HepG2 (cell line): Measurements from ENCODE around the gene CASP5. TPM values are rescaled to one million over a fixed set of nuclear protein-coding genes. Genes with fewer than 3 reads are reported as not detected.

Source experiments
- ATAC-seq: fragments of 200-7000 bp; cut with Tn5 transposase; 3 replicates; pipeline ENCODE4 v1.9.1; 2020; ENCODE audit warnings: mild to moderate bottlenecking, moderate library complexity
- BruUV-seq: library from RNA; stranded (reverse); fragments of 400-500 nt; replicated peaks from 2 replicates; lab custom pipeline; 2021; lab: Mats Ljungman, UMichigan
- CTCF ChIA-PET: fragments of 300-600 bp; formaldehyde crosslinking; extraction: SDS; loops from one replicate; lab custom pipeline; 2021; ENCODE audit warnings: low total read pairs, inconsistent platforms, low intra/inter-chr PET ratio; lab: Yijun Ruan, JAX
- POLR2A ChIA-PET: fragments of 350-600 bp; sonication (Branson Sonifier 250); formaldehyde crosslinking; loops from one replicate; lab custom pipeline; 2020; ENCODE audit warnings: antibody characterized with exemption, inconsistent platforms; lab: Yijun Ruan, JAX
- DNase-seq: peaks from one replicate; pipeline ENCODE4 v3.0.0-alpha.2; 2015; ENCODE audit warnings: low spot score
- FAIRE-seq: peaks from 3 replicates; lab custom pipeline; 2011; peaks lifted over from hg19 to GRCh38; lab: Jason Lieb, UNC
- H2AFZ ChIP-seq: one replicate; pipeline ENCODE4 v1.6.1; 2011; ENCODE audit warnings: low read length, inconsistent platforms
- H3K27ac ChIP-seq: fragments of 300-600 bp; 3 replicates; pipeline ENCODE4 v1.8.0; 2011; ENCODE audit warnings: mixed run types, mild to moderate bottlenecking, mixed read lengths, low read length, inconsistent platforms; ENCODE audit not compliant: insufficient read depth; ENCODE audit errors: extremely low read length
- H3K27me3 ChIP-seq, 2 experiments: fragments of 200-600 bp in 1 of 2; 2 replicates in 1 of 2; 3 replicates in 1 of 2; pipeline versions ENCODE4 v1.6.0 to v1.8.0; 2011; ENCODE audit warnings: low read length in 2 of 2, mild to moderate bottlenecking in 2 of 2, moderate library complexity in 2 of 2, inconsistent platforms in 1 of 2; ENCODE audit not compliant: insufficient read depth in 2 of 2, control insufficient read depth in 1 of 2
- H3K36me3 ChIP-seq, 2 experiments: fragments of 200-600 bp in 1 of 2; replicated peaks in 1 of 2; 2 replicates in 1 of 2; 3 replicates in 1 of 2; pipeline versions ENCODE4 v1.5.1 to v1.8.0; 2011; ENCODE audit warnings: low read length in 2 of 2, inconsistent platforms in 1 of 2; ENCODE audit not compliant: insufficient read depth in 2 of 2, control insufficient read depth in 1 of 2
- H3K4me1 ChIP-seq: 2 replicates; pipeline ENCODE4 v1.5.1; 2012; ENCODE audit warnings: low read length, inconsistent platforms; ENCODE audit not compliant: insufficient read depth
- H3K4me2 ChIP-seq: 2 replicates; pipeline ENCODE4 v1.6.0; 2011; ENCODE audit warnings: low read depth, low read length, inconsistent platforms
- H3K4me3 ChIP-seq, 3 experiments: fragments of 200-600 bp in 1 of 3; sonication (generic), shearing (Covaris generic) in 1 of 3; replicated peaks in 1 of 3; 2 replicates each; pipeline ENCODE4 v1.5.1; 2011 to 2016; ENCODE audit warnings: low read length in 3 of 3, inconsistent platforms in 2 of 3, low read depth in 2 of 3, mild to moderate bottlenecking in 2 of 3, control low read depth in 1 of 3, mixed read lengths in 1 of 3; ENCODE audit not compliant: insufficient read depth in 1 of 3
- H3K79me2 ChIP-seq: one replicate; pipeline ENCODE4 v1.6.1; 2011; ENCODE audit warnings: low read length, inconsistent platforms; ENCODE audit not compliant: insufficient read depth
- H3K9ac ChIP-seq: 2 replicates; pipeline ENCODE4 v1.6.0; 2011; ENCODE audit warnings: mild to moderate bottlenecking, low read depth, low read length, inconsistent platforms; ENCODE audit not compliant: insufficient read depth
- H3K9me3 ChIP-seq: 2 replicates; pipeline ENCODE4 v1.5.1; 2012; ENCODE audit warnings: mild to moderate bottlenecking, low read length
- H4K20me1 ChIP-seq: 2 replicates; pipeline ENCODE4 v1.6.0; 2011; ENCODE audit warnings: inconsistent platforms, mild to moderate bottlenecking, low read length, moderate library complexity; ENCODE audit not compliant: insufficient read depth
- EZH2 ChIP-seq: conservative IDR thresholded peaks from 2 replicates; pipeline ENCODE4 v1.6.1; 2012; ENCODE audit warnings: mild to moderate bottlenecking, low read depth, low read length, moderate library complexity
- FOXA1 ChIP-seq, 2 experiments: fragments of 450-650 bp in 1 of 2; sonication (generic) in 1 of 2; formaldehyde crosslinking in 1 of 2; IDR thresholded peaks; 2 replicates each; pipeline versions ENCODE4 v1.4.0 to v1.6.1; 2016 to 2020; ENCODE audit warnings: missing genetic modification reagents in 1 of 2
- HNF4A ChIP-seq: sonication (generic); formaldehyde crosslinking; IDR thresholded peaks from 2 replicates; pipeline ENCODE4 v1.4.0; 2020; ENCODE audit warnings: missing genetic modification reagents
- MEF2D ChIP-seq: sonication (generic); formaldehyde crosslinking; IDR thresholded peaks from 2 replicates; pipeline ENCODE4 v1.5.1; 2020; ENCODE audit warnings: mild to moderate bottlenecking, missing genetic modification reagents
- MIER3 ChIP-seq: IDR thresholded peaks from 2 replicates; pipeline ENCODE4 v1.6.1; 2016; ENCODE audit warnings: missing compliant biosample characterization, borderline replicate concordance
- NRL ChIP-seq: sonication (generic); formaldehyde crosslinking; IDR thresholded peaks from 2 replicates; pipeline ENCODE4 v1.5.0; 2020; ENCODE audit warnings: missing genetic modification reagents, mild to moderate bottlenecking, moderate library complexity, borderline replicate concordance
- SIN3B ChIP-seq: fragments of 150-350 bp; IDR thresholded peaks from 2 replicates; pipeline ENCODE4 v1.6.1; 2014; ENCODE audit warnings: low read length
- SP140L ChIP-seq: sonication (generic); formaldehyde crosslinking; IDR thresholded peaks from 2 replicates; pipeline ENCODE4 v1.4.0; 2020; ENCODE audit warnings: missing genetic modification reagents, borderline replicate concordance
- TFAP4 ChIP-seq: sonication (generic); IDR thresholded peaks from 2 replicates; pipeline ENCODE4 v1.6.1; 2016; ENCODE audit warnings: low read depth, borderline replicate concordance
- YY1 ChIP-seq: IDR thresholded peaks from 2 replicates; pipeline ENCODE4 v1.6.1; 2011; ENCODE audit warnings: low read length, low read depth, moderate library complexity, mild to moderate bottlenecking; ENCODE audit not compliant: insufficient read depth, insufficient replicate concordance
- ZFY ChIP-seq: sonication (generic); formaldehyde crosslinking; IDR thresholded peaks from 2 replicates; pipeline ENCODE4 v1.4.0; 2020; ENCODE audit warnings: missing genetic modification reagents
- ZNF225 ChIP-seq: sonication (generic); formaldehyde crosslinking; IDR thresholded peaks from 2 replicates; pipeline ENCODE4 v1.4.0; 2020; ENCODE audit warnings: mild to moderate bottlenecking, missing genetic modification reagents
- ZNF629 ChIP-seq: sonication (generic); formaldehyde crosslinking; conservative IDR thresholded peaks from 2 replicates; pipeline ENCODE4 v1.5.0; 2020; ENCODE audit warnings: missing genetic modification reagents
- ZNF652 ChIP-seq: IDR thresholded peaks from 2 replicates; pipeline ENCODE4 v1.6.1; 2016; ENCODE audit warnings: low read depth, borderline replicate concordance
- ZNF660 ChIP-seq: sonication (generic); formaldehyde crosslinking; IDR thresholded peaks from 2 replicates; pipeline ENCODE4 v1.5.1; 2020; ENCODE audit warnings: mild to moderate bottlenecking, low read depth, missing genetic modification reagents, borderline replicate concordance
- ZNF770 ChIP-seq: sonication (generic); formaldehyde crosslinking; IDR thresholded peaks from 2 replicates; pipeline ENCODE4 v1.5.0; 2020; ENCODE audit warnings: mild to moderate bottlenecking, missing genetic modification reagents
- WGBS: methylation state at CpG from one replicate; pipeline ENCODE4 v1.1.6; 2017; ENCODE audit warnings: low lambda C conversion rate; 5-methylcytosine and 5-hydroxymethylcytosine counted together
- in situ Hi-C: cut with HindIII; loops from 2 replicates; pipeline ENCODE4 v1.10.0; 2017; ENCODE audit warnings: low pct_unique_long_range_greater_than_20kb; ENCODE audit not compliant: extremely low pct_ligation_motif_present
- intact Hi-C: fragments of 100-400 bp; cut with micrococcal nuclease; formaldehyde crosslinking; loops from one replicate; pipeline ENCODE4 v1.10.0; 2022; ENCODE audit not compliant: unreplicated experiment
- polyA plus RNA-seq, 8 experiments: library from polyadenylated mRNA; depleted of rRNA in 3 of 8; stranded (reverse) in 7 of 8; unstranded in 1 of 8; fragments of >200 nt; fragmentation: Illumina TruSeq in 4 of 8; extraction: Trizol in 4 of 8; gene quantifications; 2 replicates each; pipeline versions ENCODE4 v1.2.1 to v1.2.3, GENCODE V29; 2011 to 2016; ENCODE audit warnings: low read depth in 4 of 8, missing spikeins in 1 of 8, mixed read lengths in 1 of 8; ENCODE audit not compliant: insufficient read depth in 1 of 8
- total RNA-seq, 5 experiments: library from RNA; depleted of rRNA; stranded (reverse); fragments of >200 nt; fragmentation: Illumina TruSeq; extraction: Trizol; gene quantifications; 2 replicates each; pipeline ENCODE4 v1.2.3, GENCODE V29; 2016; ENCODE audit warnings: low read depth in 1 of 5

Gene CASP5
- total and polyA plus RNA-seq, 2 of the 13 experiments (the other 11 are each of a cell fraction or from before 2014, with no cell fraction given), result not detected

GRCh38 chr11:105040703-105041102, 17.7 kb upstream of the CASP5 start:
- POLR2A ChIA-PET, result no interaction called here
- no TSS peak for BruUV-seq

GRCh38 chr11:105034813-105035620, 12.0 kb upstream of the CASP5 start, which contains the start of gene CASP1:
CASP1 (minus strand) TSS chr11:105035144; CDS start chr11:105035113, 31 bp downstream.
- Histone ChIP-seq H3K27me3 (no peaks in the 10 kb centered on the region), H4K20me1 (no peaks in the 10 kb centered on the region), H3K4me1 (peaks cover 13% of the 10 kb centered on the region), H3K9me3 (no peaks in the 10 kb centered on the region), H3K4me2 (peak within 1 kb of the TSS; percentile 41), H3K36me3 (no peaks in the 10 kb centered on the region), H3K9ac (no peak within 1 kb of the TSS), H3K27ac (no peak within 1 kb of the TSS), H3K4me3 (no peak within 1 kb of the TSS), H3K79me2 (no peaks in the 10 kb centered on the region), H2AFZ (no peak within 1 kb of the TSS)
- DNase-seq (no peak), ATAC-seq (peak; percentile 50; the same call in 2 of the 3 replicates), FAIRE-seq (peak; percentile 49)
- 18% methylated on average over 3 of the region's 3 CpGs for WGBS
- no TSS peak for BruUV-seq
- in situ Hi-C loops (no loop called here), intact Hi-C loops (no loop called here)
- ChIA-PET CTCF (no interaction called here), POLR2A (interaction anchor here (0.6 kb wide), 2 partner anchors 12 to 14 kb away, joined by 3 to 4 read pairs; no protein-coding TSS in a partner anchor)
- TF ChIP-seq MIER3 (CRISPR knock-in tag) (no peak), ZNF660 (CRISPR knock-in tag) (no peak), SP140L (CRISPR knock-in tag) (no peak), ZFY (CRISPR knock-in tag) (no peak), FOXA1 (IDR thresholded peaks at IDR 0.05) (no peak), FOXA1 (CRISPR knock-in tag; IDR thresholded peaks at IDR 0.05) (no peak), EZH2 (no peak), ZNF629 (CRISPR knock-in tag) (no peak), MEF2D (CRISPR knock-in tag) (no peak), ZNF770 (CRISPR knock-in tag) (no peak), NRL (CRISPR knock-in tag) (no peak), ZNF225 (CRISPR knock-in tag) (no peak), ZNF652 (CRISPR knock-in tag) (no peak), SIN3B (no peak), TFAP4 (no peak)

More at GRCh38 chr11:105040703-105041102, 17.7 kb upstream of the CASP5 start:
- WGBS, result 15% methylated on average over 2 of the region's 2 CpGs
- no peaks in the 10 kb centered on the region for H3K27me3 ChIP-seq
- in situ Hi-C loops, result no loop called here
- peaks cover 24% of the 10 kb centered on the region for H3K4me1 ChIP-seq
- no peaks in the 10 kb centered on the region for H3K9me3 ChIP-seq
- no peak overlapping the region for H3K27ac ChIP-seq
- H2AFZ ChIP-seq, result no peak overlapping the region
- no peak for DNase-seq
- H3K79me2 ChIP-seq, result no peaks in the 10 kb centered on the region
- H3K4me3 ChIP-seq, result no peak overlapping the region
- H3K36me3 ChIP-seq, result no peaks in the 10 kb centered on the region
- intact Hi-C loops, result loop anchor here (10.0 kb wide), 1 partner anchor 104 kb away; no protein-coding TSS in a partner anchor
- H3K9ac ChIP-seq, result no peak overlapping the region
- no peak for ATAC-seq
- no peak for FAIRE-seq
- no peak for TF ChIP-seq YY1
- peak; percentile 57 for TF ChIP-seq HNF4A (CRISPR knock-in tag)
- H3K4me2 ChIP-seq, result peak overlapping the region; percentile 23; the same call in 1 of the 2 replicates
- no peaks in the 10 kb centered on the region for H4K20me1 ChIP-seq
- CTCF ChIA-PET, result no interaction called here
